GM21786 (cell line): ENCODE measurements around the gene RUBCN.
"Not testable (repeated sequence)": the region's sequence is repeated elsewhere in the genome, so short reads cannot be mapped to it uniquely, and the experiment has no call there.

Experiments used
- ATAC-seq: cut with Tn5 transposase; IDR thresholded peaks from one replicate; pipeline ENCODE4 v1.9.1; 2021; ENCODE audit not compliant: unreplicated experiment

RUBCN gene

GRCh38 chr3:197736010-197736490 is 654 bp downstream of the RUBCN start:
- ATAC-seq = no peak

GRCh38 chr3:197734667-197735318 is 1.9 kb downstream of the RUBCN start:
- ATAC-seq = peak; percentile 32

- no peak for ATAC-seq
These were observed 3.7 kb downstream of the RUBCN start for GRCh38 chr3:197733042-197733441.

- ATAC-seq = not testable (repeated sequence)
These were observed 5.2 kb downstream of the RUBCN start for GRCh38 chr3:197731483-197731882.

GRCh38 chr3:197730770-197731169 is 5.9 kb downstream of the RUBCN start:
- not testable (repeated sequence) for ATAC-seq

GRCh38 chr3:197730200-197730599 is 6.5 kb downstream of the RUBCN start:
- ATAC-seq = peak; percentile 34

GRCh38 chr3:197728487-197728886 is 8.2 kb downstream of the RUBCN start:
- ATAC-seq = no peak

GRCh38 chr3:197727878-197728277 is 8.8 kb downstream of the RUBCN start:
- ATAC-seq = not testable (repeated sequence)

- no peak for ATAC-seq
These were observed 14.0 kb downstream of the RUBCN start for GRCh38 chr3:197722734-197723133.

- no peak for ATAC-seq
These were observed 16.0 kb downstream of the RUBCN start for GRCh38 chr3:197720694-197721093.

- ATAC-seq = no peak
These were observed 17.8 kb downstream of the RUBCN start for GRCh38 chr3:197718891-197719290.

- ATAC-seq = no peak
These were observed 22.5 kb downstream of the RUBCN start for GRCh38 chr3:197714251-197714650.

GRCh38 chr3:197713477-197713822 is 23.3 kb downstream of the RUBCN start:
- ATAC-seq = peak; percentile 10

GRCh38 chr3:197711973-197712707 is 24.6 kb downstream of the RUBCN start:
- peak; percentile 84 for ATAC-seq

- ATAC-seq = not testable (repeated sequence)
These were observed 25.7 kb downstream of the RUBCN start for GRCh38 chr3:197710965-197711364.

- ATAC-seq = no peak
These were observed 27.6 kb downstream of the RUBCN start for GRCh38 chr3:197709135-197709534.

GRCh38 chr3:197706658-197707057 is 30.0 kb downstream of the RUBCN start:
- no peak for ATAC-seq

- ATAC-seq = no peak
These were observed 34.9 kb downstream of the RUBCN start for GRCh38 chr3:197701841-197702240.

- no peak for ATAC-seq
These were observed 36.6 kb downstream of the RUBCN start for GRCh38 chr3:197700095-197700494.

GRCh38 chr3:197697355-197697754 is 39.3 kb downstream of the RUBCN start:
- ATAC-seq = no peak

- ATAC-seq = no peak
These were observed 42.5 kb downstream of the RUBCN start for GRCh38 chr3:197694251-197694650.

- no peak for ATAC-seq
These were observed 44.1 kb downstream of the RUBCN start for GRCh38 chr3:197692641-197693040.
